Glomerular endothelial cell (primary cell): ENCODE measurements around the gene KIF25. TPM values are rescaled to one million over a fixed set of nuclear protein-coding genes. Genes with fewer than 3 reads are reported as not detected.
"Not testable (repeated sequence)": the region's sequence is repeated elsewhere in the genome, so short reads cannot be mapped to it uniquely, and the experiment has no call there.

Source experiments
- DNase-seq: peaks from one replicate; pipeline ENCODE4 v3.0.0-alpha.2; 2011; ENCODE audit warnings: low read depth, low spot score; ENCODE audit errors: extremely low read depth
- total RNA-seq: library from RNA; depleted of rRNA; stranded (reverse); fragments of >200 nt; gene quantifications from 2 replicates; pipeline ENCODE4 v1.2.3, GENCODE V29; 2015

The KIF25 gene
- total RNA-seq, 1 donor from 2014 or later = not detected

DNA sequence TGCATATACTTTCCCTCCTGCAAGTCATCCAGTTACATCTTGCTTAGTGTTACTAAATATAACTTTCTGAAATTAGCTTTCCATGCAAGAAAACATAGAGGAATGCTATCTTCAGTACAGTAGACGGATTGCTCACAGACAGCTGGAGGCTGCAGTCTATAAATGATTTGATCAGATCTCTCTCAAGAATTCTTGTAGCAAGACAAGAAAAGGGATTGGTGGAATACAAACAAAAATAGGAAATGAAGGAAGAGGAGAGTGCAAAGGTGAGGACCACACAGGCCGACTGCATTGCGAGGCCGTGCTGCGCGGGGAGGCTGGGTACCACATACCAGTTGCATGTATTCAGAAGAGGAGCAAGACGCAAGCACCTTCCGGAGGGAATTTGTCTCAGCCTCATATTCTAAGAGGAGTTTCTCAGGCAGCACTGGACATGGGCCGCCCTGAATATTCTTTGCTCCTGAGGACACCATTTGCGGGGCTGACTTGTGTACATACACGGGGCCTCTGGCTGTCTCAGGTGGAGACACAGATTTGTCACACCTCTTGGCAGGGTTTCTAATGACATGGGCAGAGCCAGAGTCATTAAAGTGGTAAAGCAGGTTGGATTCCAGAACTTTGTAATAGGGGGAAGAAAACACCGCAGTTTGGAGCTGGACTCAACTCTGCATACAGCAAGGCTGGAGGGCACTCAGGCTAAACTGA lies 22.7 kb upstream of the KIF25 start:
- DNase-seq = no peak

DNA sequence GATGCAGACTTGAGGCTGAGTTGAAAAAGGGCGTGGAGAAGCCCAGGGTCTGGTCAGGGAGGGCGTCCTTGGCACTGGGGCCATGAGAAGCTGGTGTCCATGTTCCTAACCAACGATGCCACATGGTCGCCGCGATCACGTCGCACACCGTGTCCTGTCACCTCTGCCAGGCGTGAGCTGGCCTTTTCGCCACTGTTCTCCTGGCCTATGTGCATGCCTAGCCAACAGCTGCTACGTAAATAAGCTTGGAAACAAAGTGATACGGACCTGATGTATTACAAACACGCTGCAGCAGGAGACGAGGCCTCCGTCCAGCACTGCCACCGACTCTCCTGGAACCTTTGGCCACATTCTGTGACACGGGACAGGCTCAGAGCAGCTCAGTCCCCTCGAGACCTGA lies 22.0 kb upstream of the KIF25 start:
- no peak for DNase-seq

- DNase-seq = not testable (repeated sequence)
These were observed 21.3 kb upstream of the KIF25 start for GRCh38 chr6:167976116-167976657.

DNA sequence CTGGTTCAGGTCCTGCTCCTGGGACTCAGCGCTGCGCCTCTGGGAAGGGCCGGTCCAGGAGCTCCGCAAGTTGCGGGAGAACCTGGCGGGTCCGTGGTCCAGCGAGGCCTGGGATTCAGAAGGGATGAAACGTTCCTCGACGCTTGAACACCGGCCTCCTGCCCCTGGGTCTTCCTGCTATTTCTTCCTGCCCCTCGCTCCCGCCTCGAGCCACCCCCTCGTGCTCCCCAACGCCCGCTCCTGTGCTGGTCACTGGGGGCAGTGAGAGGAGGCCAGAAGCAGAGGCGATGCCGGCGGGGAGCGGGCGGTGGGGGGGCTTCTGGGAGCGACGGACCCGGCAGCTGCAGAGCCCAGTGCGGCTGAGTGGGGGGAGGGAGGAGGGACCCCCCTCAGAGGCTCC lies 20.8 kb upstream of the KIF25 start:
- DNase-seq = no peak

DNA sequence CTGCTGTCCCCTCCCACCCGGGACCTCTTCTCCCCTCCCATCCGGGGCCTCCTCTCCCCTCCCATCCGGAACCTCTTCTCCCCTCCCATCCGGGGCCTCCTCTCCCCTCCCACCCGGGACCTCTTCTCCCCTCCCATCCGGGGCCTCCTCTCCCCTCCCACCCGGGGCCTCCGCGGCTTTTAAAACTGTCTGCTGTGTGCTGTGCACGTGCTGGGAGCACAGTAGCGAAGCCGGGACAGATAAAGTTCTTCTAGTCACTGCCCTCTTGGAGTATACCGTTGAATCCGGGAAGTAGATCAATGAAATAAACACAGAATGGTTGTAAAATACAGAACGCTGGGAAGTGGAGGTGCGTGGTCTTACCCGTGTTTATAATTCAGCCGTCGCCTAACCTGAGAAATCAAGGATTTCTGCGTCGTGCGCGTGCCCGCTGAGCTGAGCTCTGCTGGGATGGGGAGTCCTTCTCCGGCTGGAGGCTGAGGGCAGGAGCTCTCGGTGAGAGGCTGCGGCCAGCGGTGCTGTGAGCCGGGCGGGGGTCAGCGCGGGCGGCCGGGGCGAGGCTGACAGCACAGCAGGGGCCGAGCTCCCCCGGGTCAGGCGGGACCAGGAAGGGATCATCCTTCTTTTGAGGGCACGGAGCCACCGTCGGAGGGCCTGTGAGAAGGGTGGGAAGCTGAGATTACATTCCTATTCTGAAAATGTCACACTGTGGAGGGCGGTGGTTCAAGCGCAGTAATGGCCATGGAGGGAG lies 19.6 kb upstream of the KIF25 start:
- no peak for DNase-seq

DNA sequence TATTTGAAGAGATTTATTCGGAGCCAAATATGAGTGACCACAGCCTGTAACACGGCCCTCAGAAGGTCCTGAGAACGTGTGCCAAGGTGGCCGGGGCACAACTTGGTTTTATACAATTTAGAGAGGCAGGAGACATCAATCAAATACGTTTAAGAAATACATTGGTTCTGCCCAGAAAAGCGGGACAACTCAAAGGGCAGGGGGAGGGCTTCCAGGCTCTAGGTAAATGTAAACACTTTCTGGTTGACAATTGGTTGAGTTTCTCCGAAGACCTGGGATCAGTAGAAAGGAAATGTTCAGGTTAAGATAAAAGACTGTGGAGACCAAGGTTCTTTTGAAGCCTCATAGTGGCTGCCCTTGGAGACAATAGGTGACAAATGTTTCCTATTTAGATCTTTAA lies 18.9 kb upstream of the KIF25 start:
- DNase-seq = no peak

GRCh38 chr6:167979436-167980139 lies 17.9 kb upstream of the KIF25 start:
- DNase-seq = no peak

DNA sequence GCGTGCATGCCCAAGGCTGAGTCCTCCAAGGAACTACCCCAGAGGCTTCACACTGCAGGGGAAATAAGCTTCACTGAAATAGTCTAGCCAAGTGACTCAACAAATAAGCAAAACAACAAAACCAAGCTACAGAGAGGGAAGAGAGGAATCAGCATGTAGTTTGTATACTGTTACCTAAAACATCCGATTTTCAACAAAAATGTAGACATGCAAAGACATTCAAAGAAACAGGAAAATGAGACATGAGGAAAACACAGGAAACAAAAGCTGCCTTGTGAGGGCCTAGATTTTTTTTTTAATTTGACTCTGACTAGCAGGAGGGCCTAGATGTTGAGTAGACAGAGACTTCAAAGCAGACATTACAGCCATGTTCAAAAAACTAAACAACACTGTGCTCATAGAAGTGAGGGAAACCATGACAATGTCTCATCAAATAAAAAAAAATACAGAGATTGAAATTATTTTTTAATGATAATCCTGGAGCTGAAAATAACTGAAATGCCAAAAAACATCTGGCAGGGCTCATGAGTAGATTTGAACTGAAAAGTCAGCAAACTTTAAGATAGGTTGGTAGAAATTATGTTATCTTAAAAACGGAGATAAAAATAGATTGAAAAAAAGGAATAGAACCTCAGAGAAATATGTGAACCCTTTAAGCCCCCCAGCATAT lies 16.4 kb upstream of the KIF25 start:
- no peak for DNase-seq

- no peak for DNase-seq
These were observed 15.5 kb upstream of the KIF25 start for GRCh38 chr6:167981916-167982462.

- DNase-seq = no peak
These were observed 13.2 kb upstream of the KIF25 start for GRCh38 chr6:167984144-167984719.

DNA sequence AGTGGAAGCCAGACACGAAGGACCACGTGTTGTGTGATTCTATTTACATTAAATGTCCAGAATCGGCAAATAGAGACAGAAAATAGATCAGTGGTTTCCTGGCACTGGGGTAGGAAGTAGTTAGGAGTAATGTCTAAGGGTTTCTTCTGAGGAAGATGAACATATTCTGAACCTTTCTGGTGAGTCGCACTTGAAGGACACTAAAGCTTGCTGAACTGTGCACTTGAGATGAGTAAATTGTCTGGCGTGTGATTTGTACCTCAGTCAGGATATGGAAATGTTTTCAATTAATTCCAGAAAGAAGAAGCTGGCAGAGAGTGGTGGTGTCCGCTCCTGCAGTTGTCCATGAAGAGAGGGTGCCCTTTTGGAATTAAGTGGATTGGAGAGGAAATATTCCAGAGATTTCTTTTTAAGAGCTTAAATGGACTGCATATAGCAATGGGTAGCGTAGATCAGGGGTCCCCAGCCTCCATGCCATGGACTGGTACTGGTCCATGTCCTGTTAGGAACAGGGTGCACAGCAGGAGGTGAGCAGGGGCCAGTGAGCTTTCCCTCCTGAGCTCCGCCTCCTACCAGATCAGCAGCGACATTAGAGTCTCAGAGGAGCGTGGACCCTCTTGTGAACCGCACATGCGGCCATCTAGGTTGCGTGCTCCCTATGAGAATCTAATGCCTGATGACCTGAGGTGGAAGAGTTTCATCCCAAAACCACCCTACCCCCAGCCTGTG lies 12.4 kb upstream of the KIF25 start:
- no peak for DNase-seq

DNA sequence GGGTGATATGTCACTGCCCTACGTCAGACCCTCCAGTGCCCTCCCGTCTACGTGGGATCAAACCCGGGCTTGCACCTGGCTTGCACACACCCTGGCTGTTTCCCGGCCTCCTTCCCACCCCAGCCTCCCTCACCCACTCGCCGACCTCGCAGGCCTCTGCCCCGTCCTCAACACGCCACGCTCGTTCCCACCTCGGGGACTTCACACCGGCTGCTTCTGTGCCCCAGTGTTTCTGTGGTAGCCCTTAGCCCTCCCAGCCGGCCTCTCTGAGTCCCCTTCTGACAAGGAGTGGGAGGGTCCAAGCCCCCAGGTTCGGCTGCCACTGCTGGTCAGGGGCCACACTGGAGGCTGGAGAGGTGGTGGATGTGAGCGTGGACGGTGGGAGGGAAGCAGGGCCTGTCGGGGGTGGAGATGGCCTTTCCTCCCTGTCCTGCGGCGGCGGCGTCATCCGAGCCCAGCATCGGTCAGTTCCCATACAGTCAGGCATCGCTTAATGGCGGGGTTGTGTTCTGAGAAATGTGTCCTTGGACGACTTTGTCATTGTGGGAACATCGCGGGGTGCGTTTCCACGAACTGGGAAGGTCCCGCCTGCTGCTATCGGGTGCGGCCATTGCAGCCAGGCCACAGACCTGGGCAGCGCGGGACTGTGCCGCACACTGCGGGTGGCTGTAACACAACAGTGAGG lies 11.4 kb upstream of the KIF25 start:
- no peak for DNase-seq

DNA sequence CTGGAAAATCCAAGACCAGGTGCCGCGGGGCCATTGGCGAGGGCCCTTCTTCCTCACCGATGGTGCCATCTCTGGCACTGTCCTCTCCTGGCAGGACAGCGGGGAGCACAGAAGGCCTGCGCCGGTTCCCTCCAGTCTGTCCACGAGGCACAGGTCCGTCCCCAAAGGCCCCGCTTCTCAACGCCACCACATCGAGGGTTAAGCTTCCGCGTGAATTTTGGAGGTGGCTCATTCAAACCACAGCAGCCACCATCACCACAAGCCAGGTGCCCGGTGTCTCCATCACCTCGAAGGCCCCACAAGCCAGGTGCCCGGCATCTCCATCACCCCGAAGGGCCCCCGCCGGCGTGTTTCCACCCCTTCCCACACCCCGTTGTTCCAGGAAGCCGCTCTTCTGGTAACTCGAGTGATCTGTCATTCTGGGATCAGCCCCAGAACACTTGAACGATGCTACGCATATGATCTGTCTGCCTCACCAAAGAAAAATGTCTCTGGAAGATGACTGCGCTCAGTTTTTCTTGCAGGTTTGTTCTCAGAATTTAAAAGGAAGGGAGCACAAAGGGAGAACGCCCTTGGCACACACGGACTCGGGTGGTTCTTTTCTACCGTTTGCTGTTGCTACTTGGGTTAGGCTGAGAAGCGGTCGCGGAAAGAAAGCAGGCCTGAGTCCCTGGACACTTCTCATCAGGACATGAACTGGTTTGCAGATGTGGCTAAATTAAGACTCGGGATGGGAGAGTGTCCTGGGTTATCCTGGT lies 9.9 kb upstream of the KIF25 start:
- DNase-seq = no peak

DNA sequence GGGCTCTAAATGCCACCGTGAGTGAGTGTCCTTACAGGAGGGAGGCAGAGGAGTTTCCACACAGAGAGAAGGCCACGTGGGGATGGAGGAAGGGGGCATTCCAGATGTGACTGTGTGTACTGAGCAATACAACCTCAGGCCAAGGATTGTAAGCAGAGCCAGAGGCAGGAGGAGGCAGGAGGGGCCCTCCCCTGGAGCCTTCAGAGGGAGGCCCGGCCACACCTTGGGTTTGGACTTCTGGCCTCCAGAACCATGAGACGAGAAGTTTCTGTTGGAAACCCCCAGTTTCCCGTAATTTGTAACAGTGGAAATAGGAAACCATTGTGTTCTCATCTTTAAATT lies 9.3 kb upstream of the KIF25 start:
- no peak for DNase-seq

- DNase-seq = no peak
These were observed 8.3 kb upstream of the KIF25 start for GRCh38 chr6:167988945-167989841.

DNA sequence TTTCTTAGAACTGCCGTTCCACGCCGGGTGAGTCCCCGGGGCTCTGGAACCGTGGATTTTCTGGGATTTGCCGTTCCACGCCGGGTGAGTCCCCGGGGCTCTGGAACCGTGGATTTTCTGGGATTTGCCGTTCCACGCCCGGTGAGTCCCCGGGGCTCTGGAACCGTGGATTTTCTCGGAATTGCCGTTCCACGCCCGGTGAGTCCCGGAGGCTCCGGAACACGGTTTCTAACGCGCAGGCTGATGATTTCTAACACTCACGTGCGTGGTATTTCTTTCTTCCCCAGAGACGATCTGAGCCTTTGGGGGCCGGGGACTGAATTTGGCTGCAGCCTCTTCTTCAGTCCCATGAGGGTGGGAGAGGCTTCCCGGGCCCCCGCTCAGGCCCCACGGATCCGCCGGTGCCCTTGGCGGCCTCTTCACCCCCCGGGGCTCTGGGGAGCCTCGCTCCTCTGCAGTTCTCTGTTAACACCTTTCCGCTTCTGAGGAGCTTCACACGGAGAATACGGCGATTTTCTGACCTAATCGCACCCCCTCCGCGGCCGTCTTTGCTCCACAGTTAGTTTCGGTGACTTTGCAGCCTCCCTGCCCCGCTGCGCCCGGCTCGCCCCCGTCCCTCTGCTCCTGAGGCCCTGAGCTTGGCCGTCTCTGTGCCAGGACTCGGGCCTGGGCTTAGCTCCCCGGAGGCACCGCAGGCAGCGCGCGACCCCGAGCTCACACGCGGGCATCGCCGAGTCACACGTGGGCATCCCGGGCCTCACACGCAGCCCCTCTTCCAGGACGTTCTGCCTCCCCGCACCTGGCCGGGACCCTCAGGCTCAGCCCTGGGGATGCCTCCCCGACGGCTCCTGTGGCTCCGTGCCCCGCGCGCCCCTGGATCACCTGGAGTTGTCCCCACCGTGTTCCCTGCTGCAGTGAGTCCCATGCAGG lies 7.2 kb upstream of the KIF25 start:
- no peak for DNase-seq
